Measurements from ENCODE around the gene PPARG. TPM values are rescaled to one million over a fixed set of nuclear protein-coding genes. Genes with fewer than 3 reads are reported as not detected.

The PPARG gene
- total RNA-seq, 1 experiment from 2014 or later = 0.79 TPM

GRCh38 chr3:12428126-12428525 lies 139.3 kb downstream of the PPARG start (continued):
- no peak for TF ChIP-seq RELA (CRISPR knock-in tag; IDR thresholded peaks at IDR 0.05; ENCODE audit: borderline replicate concordance)
- no peak for TF ChIP-seq CREB1 (CRISPR knock-in tag; IDR thresholded peaks at IDR 0.05)

- ChIA-PET POLR2A (interaction anchor here (0.6 kb wide), 1 partner anchor 53 kb away, joined by 4 read pairs; no protein-coding TSS in a partner anchor), CTCF (no interaction called here)
- H3K27me3 Mint-ChIP-seq (ENCODE audit: low read depth) = peaks cover 3% of the 10 kb centered on the region; the same call in 1 of the 2 replicates
Measured at GRCh38 chr3:12430086-12430485, 141.2 kb downstream of the PPARG start.

GRCh38 chr3:12433823-12434222 lies 145.0 kb downstream of the PPARG start:
- Mint-ChIP-seq H3K9me3 (no peaks in the 10 kb centered on the region), H3K4me3 (no peak overlapping the region)
- TF ChIP-seq TCF7 (CRISPR knock-in tag; IDR thresholded peaks at IDR 0.05; ENCODE audit: low read depth) = no peak
- no peak for TF ChIP-seq CBFB (CRISPR knock-in tag; IDR thresholded peaks at IDR 0.05; ENCODE audit: low read depth)
- no peak for TF ChIP-seq RELA (CRISPR knock-in tag; IDR thresholded peaks at IDR 0.05; ENCODE audit: borderline replicate concordance)
- TF ChIP-seq JUN (CRISPR knock-in tag; IDR thresholded peaks at IDR 0.05) = no peak
- TF ChIP-seq ATF1 (CRISPR knock-in tag; IDR thresholded peaks at IDR 0.05) = no peak
- TF ChIP-seq ZNF512 (CRISPR knock-in tag; IDR thresholded peaks at IDR 0.05; ENCODE audit: borderline replicate concordance) = no peak
- TF ChIP-seq ZBTB43 (CRISPR knock-in tag; IDR thresholded peaks at IDR 0.05) = no peak

More at GRCh38 chr3:12430086-12430485, 141.2 kb downstream of the PPARG start:
- no peak for DNase-seq (ENCODE audit: low spot score)
- Mint-ChIP-seq H3K4me3 (no peak overlapping the region), H3K4me1 (peaks cover 36% of the 10 kb centered on the region), H3K36me3 (no peaks in the 10 kb centered on the region), H3K27ac (no peak overlapping the region), H3K9me3 (no peaks in the 10 kb centered on the region)
- ATAC-seq = no peak
- no peak for TF ChIP-seq ZBTB21 (CRISPR knock-in tag; IDR thresholded peaks at IDR 0.05; ENCODE audit: borderline replicate concordance)
- TF ChIP-seq, protein P1, sequence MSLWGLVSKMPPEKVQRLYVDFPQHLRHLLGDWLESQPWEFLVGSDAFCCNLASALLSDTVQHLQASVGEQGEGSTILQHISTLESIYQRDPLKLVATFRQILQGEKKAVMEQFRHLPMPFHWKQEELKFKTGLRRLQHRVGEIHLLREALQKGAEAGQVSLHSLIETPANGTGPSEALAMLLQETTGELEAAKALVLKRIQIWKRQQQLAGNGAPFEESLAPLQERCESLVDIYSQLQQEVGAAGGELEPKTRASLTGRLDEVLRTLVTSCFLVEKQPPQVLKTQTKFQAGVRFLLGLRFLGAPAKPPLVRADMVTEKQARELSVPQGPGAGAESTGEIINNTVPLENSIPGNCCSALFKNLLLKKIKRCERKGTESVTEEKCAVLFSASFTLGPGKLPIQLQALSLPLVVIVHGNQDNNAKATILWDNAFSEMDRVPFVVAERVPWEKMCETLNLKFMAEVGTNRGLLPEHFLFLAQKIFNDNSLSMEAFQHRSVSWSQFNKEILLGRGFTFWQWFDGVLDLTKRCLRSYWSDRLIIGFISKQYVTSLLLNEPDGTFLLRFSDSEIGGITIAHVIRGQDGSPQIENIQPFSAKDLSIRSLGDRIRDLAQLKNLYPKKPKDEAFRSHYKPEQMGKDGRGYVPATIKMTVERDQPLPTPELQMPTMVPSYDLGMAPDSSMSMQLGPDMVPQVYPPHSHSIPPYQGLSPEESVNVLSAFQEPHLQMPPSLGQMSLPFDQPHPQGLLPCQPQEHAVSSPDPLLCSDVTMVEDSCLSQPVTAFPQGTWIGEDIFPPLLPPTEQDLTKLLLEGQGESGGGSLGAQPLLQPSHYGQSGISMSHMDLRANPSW (CRISPR knock-in tag; conservative IDR thresholded peaks at IDR 0.05; ENCODE audit: low read depth) = no peak
- TF ChIP-seq, protein P2, sequence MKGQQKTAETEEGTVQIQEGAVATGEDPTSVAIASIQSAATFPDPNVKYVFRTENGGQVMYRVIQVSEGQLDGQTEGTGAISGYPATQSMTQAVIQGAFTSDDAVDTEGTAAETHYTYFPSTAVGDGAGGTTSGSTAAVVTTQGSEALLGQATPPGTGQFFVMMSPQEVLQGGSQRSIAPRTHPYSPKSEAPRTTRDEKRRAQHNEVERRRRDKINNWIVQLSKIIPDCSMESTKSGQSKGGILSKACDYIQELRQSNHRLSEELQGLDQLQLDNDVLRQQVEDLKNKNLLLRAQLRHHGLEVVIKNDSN (CRISPR knock-in tag; IDR thresholded peaks at IDR 0.05) = no peak
- no peak for TF ChIP-seq ZNF121 (CRISPR knock-in tag; IDR thresholded peaks at IDR 0.05)
- TF ChIP-seq, protein P3, sequence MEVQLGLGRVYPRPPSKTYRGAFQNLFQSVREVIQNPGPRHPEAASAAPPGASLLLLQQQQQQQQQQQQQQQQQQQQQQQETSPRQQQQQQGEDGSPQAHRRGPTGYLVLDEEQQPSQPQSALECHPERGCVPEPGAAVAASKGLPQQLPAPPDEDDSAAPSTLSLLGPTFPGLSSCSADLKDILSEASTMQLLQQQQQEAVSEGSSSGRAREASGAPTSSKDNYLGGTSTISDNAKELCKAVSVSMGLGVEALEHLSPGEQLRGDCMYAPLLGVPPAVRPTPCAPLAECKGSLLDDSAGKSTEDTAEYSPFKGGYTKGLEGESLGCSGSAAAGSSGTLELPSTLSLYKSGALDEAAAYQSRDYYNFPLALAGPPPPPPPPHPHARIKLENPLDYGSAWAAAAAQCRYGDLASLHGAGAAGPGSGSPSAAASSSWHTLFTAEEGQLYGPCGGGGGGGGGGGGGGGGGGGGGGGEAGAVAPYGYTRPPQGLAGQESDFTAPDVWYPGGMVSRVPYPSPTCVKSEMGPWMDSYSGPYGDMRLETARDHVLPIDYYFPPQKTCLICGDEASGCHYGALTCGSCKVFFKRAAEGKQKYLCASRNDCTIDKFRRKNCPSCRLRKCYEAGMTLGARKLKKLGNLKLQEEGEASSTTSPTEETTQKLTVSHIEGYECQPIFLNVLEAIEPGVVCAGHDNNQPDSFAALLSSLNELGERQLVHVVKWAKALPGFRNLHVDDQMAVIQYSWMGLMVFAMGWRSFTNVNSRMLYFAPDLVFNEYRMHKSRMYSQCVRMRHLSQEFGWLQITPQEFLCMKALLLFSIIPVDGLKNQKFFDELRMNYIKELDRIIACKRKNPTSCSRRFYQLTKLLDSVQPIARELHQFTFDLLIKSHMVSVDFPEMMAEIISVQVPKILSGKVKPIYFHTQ (CRISPR knock-in tag; IDR thresholded peaks at IDR 0.05) = no peak
- no peak for TF ChIP-seq IRF2 (CRISPR knock-in tag; IDR thresholded peaks at IDR 0.05; ENCODE audit: borderline replicate concordance, low read depth)
- no peak for TF ChIP-seq CDX4 (CRISPR knock-in tag; IDR thresholded peaks at IDR 0.05; ENCODE audit: borderline replicate concordance)
- no peak for TF ChIP-seq OVOL2 (CRISPR knock-in tag; IDR thresholded peaks at IDR 0.05; ENCODE audit: borderline replicate concordance)
- no peak for TF ChIP-seq TP53 (CRISPR knock-in tag; IDR thresholded peaks at IDR 0.05)
- TF ChIP-seq GABPB1 (CRISPR knock-in tag; IDR thresholded peaks at IDR 0.05) = no peak
- no peak for TF ChIP-seq ZNF396 (CRISPR knock-in tag; IDR thresholded peaks at IDR 0.05; ENCODE audit: borderline replicate concordance)
- TF ChIP-seq NR1H2 (CRISPR knock-in tag; IDR thresholded peaks at IDR 0.05) = no peak
- no peak for TF ChIP-seq ELF4 (CRISPR knock-in tag; IDR thresholded peaks at IDR 0.05; ENCODE audit: low read depth)
- no peak for TF ChIP-seq ZNF263 (CRISPR knock-in tag; IDR thresholded peaks at IDR 0.05; ENCODE audit: low read depth)
- TF ChIP-seq E2F5 (CRISPR knock-in tag; IDR thresholded peaks at IDR 0.05) = no peak
- TF ChIP-seq TCF7 (CRISPR knock-in tag; IDR thresholded peaks at IDR 0.05; ENCODE audit: low read depth) = no peak

More at GRCh38 chr3:12433823-12434222, 145.0 kb downstream of the PPARG start:
- ChIA-PET CTCF (interaction anchor here (1.6 kb wide), 1 partner anchor 46 kb away, joined by 4 read pairs; no protein-coding TSS in a partner anchor), POLR2A (no interaction called here)
- no peak for ATAC-seq
- peaks cover 3% of the 10 kb centered on the region; the same call in 1 of the 2 replicates for H3K27me3 Mint-ChIP-seq (ENCODE audit: low read depth)
- H3K4me1 Mint-ChIP-seq = peaks cover 5% of the 10 kb centered on the region
- DNase-seq (ENCODE audit: low spot score) = no peak
- H3K36me3 Mint-ChIP-seq = no peaks in the 10 kb centered on the region
- no peak overlapping the region for H3K27ac Mint-ChIP-seq
